Muscle of back (tissue), 11 donors: Measurements from ENCODE around the gene NLRP6. TPM values are rescaled to one million over a fixed set of nuclear protein-coding genes. Genes with fewer than 3 reads are reported as not detected.
"Not testable (repeated sequence)": the region's sequence is repeated elsewhere in the genome, so short reads cannot be mapped to it uniquely, and the experiment has no call there.

Experiments used
- DNase-seq, 3 donors: peaks; one replicate each; pipeline versions ENCODE4 v3.0.0 to v3.0.0-alpha.2; 2013
- polyA plus RNA-seq, 10 donors: library from polyadenylated mRNA; unstranded; fragments of 120-200 nt; gene quantifications; one replicate each; pipeline ENCODE4 v1.2.1, GENCODE V29; 2013; ENCODE audit not compliant: insufficient read length in 10 of 10

NLRP6 gene
- polyA plus RNA-seq, 10 donors = 0.04 to 0.15 (median 0.05) TPM; not detected in 7

DNA sequence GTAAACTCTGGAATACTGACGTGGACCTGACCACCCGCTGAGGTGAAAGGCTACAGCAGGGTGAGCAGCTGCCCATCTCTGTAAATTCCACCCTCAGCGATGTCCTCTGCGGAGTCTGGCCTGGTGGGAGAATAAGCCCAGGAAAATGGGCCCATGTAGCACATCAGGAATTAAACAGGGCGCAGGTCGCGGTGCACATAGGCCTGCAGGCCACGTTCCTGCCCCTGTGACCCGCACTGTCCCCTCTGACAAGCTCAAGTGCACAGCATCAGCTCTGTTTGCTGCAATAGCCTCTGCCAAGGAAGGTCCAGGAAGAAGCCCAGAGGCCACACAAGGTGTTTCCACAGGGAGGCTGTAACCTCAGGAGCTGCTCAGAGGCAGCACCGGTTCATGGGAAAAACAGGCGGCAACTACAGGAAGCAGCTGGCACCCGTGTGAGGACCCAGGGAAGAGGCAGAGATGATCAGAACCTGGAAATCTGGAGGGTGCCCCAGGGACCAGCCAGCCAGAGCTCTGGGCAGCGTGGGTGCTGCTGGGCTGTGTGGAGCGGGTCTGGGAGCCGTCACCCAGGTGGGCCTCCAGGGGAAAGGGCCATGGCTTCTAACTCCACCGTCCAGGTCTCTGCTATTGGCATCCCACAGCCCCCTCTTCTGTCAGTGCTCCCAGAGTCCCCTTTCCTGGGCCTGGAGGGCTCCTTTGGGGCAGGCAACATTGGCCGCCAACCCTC is 28.6 kb downstream of the NLRP6 start:
- no peak for DNase-seq

DNA sequence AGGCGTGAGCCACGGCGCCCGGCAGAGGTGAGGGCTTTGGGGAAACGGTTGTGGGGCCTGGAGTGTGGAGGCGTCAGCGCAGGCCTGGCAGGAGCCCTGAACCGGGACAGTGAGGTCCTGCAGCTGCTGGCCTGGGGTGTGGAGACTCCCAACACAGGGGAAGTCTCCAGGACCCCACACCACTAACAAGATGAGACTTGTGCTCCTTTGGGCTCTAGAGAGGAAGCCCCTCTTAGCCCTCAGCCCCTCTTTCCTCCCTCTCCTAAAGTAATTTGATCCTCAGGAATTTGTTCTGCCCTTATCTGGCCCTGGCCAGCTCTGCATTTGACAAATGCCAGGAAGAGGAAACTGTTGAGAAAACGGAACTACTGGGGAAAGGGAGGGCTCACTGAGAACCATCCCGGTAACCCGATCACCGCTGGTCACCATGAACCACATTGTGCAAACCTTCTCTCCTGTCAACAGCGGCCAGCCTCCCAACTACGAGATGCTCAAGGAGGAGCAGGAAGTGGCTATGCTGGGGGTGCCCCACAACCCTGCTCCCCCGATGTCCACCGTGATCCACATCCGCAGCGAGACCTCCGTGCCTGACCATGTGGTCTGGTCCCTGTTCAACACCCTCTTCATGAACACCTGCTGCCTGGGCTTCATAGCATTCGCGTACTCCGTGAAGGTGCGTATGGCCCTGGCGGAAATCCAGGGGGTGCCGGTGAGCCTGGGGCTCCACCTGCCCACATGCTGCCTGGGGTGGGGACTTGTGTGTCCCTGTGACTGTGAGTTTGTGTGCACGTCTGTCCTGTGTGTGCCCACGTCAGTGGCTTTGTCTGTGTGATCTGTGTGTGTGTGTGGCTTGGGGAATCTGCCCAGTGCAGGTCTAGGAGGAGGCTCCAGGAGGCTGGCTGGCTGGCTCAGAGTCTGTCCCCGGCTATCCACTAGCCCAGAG is 29.8 kb downstream of the NLRP6 start, which contains the start of gene IFITM2:
TSS of gene IFITM2 (plus strand) at position 51 of the 943 bp plus-strand sequence. CDS start at position 428, 377 bp downstream.
- DNase-seq = peak; percentile 78 to 83 (median 81)

DNA sequence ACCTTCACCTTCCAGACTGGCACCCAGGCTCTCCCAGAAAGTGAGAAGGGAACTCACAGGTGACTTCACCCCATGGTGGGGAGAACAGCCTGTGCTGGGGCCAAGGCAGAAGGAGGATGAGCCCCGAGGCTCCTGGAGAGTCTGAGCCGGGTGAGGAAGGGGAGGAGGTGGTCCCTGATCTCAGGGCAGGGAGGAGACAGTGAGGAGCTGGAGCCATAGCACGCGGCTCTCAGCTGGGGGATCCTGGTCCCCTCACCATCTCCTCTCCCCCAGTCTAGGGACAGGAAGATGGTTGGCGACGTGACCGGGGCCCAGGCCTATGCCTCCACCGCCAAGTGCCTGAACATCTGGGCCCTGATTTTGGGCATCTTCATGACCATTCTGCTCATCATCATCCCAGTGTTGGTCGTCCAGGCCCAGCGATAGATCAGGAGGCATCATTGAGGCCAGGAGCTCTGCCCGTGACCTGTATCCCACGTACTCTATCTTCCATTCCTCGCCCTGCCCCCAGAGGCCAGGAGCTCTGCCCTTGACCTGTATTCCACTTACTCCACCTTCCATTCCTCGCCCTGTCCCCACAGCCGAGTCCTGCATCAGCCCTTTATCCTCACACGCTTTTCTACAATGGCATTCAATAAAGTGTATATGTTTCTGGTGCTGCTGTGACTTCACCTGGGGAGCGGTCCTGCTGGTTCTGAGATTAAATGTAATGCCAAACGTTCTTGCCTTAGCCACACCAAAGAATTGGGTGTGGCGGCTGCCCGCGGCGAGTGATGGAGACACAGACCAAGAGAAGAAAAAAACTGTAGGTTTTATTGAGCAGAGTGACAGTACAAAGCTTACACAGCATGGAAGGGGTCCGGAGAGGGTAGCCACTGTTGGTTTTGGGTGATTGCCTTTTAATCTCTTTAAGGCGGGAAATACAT is 30.8 kb downstream of the NLRP6 start:
- not testable (repeated sequence) for DNase-seq

DNA sequence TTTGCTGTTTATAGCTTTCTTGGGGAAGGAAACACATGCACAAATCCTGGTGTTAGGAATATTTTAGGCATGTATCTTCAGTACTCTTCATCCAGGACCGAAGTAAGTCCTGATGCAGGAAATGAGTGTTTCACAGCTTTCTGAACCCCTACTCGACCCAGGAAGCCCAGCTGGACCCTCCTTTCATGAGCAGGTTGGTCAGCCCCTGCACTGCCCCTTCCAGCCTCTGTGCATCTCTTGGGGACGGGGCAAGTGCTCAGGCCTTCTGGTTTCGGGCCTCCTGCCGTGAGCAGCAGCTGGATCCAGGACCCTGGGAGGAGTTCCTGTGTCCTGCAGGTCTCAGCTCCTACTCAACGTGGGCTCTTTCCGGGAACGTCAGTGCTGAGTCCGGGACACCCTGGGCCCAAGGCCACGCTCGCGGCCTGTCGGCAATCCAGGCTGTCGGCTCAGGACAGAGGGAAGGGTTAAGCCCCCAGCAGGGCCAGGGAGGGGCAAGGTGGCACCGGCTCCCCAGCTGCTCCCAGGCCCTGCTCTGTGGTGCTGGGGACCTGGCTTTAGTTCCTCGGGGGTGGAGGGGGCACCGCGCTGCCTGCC is 31.9 kb downstream of the NLRP6 start:
- DNase-seq = not testable (repeated sequence)

DNA sequence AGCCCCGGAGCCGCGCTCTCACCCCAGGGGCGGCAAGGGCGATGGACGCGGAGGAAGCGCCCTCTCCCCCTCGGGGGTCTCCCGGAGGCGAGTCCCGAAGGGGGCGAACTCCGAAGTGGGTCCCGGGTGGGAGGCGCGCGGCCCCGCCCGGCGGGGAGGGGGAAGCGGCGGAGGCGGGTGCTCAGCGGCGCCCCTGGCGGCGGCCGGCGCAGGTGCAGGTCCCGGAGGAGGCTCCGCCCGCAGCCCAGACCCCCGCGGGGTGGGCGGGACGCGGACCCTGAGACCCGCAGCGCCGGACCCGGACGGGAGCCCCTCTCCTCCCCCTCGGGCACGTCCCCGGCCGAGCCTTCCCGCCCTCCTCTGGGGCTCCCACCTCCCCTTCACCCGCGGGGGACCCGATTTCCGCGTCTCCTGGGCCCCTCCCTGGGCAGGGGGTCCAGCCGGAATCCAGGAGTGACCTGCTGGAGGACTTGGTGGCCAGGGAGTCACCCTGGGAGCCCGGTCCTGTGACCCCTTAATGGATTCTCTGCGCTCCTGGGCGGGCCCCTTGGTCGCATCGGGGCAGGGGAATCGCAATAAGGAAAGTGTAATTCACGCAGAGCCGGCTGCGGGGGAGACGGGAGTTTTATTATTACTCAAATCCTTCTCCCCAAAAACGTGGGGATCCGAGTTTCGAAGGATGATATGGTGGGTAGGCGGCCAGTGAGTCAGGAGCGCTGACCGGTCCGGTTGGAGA is 33.0 kb downstream of the NLRP6 start:
- DNase-seq = not testable (repeated sequence)

DNA sequence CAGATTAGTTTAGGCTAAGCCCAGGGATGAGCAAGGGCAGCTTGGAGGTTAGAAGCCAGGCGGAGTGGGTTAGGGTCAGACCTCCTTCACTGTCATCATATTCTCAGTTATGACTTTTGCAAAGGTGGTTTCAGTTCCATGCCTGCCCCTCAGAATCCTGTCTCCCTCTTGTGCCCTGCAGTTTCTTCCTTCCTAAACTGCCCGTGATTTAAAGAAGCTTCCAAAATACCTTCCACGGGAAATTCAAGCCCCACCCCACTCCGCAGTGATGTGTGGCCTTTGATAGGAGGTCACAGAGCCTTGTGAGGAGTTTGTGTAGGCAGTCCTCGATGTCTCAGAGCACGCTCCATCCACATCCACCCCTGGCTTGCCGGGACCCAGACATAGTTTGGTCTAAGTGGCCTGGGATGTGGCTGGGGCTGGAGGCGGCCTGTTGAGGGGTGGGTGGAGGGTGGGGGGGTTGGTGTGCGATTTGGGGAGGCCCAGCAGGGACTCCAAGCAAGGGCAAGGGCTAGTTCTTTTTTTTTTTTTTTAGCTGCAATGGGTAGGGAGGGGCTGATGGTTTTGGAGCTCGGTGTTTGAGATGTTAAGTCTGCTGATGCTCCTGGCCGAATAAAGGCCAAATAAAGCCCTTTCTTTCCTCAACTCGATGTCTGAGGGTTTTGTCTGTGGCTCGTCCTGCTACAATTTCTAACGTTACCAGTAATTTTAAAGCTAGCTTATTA is 34.0 kb downstream of the NLRP6 start:
- DNase-seq = no peak

DNA sequence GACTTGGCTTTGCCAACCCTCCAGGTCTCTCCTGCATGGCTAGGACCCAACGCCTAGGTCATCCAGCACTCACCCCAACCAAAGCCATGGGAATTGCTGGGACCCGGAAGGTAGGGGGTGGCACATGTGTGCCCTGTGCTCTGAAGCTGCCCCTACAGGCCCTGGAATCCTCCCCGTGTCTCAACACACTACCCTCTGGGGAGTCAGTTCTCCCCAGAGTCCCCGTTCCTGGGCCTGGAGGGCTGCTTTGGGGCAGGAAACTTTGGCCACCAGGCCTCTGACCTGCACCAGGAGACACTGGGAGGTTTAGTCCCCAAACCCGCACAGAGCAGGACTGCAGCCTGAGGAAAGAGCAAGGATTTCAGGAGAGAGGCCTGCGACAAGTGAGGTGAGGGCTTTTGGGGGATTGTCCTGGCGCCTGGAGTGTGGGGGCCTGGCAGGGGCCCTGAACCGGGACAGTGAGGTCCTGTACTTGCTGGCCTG is 35.1 kb downstream of the NLRP6 start:
- no peak for DNase-seq

DNA sequence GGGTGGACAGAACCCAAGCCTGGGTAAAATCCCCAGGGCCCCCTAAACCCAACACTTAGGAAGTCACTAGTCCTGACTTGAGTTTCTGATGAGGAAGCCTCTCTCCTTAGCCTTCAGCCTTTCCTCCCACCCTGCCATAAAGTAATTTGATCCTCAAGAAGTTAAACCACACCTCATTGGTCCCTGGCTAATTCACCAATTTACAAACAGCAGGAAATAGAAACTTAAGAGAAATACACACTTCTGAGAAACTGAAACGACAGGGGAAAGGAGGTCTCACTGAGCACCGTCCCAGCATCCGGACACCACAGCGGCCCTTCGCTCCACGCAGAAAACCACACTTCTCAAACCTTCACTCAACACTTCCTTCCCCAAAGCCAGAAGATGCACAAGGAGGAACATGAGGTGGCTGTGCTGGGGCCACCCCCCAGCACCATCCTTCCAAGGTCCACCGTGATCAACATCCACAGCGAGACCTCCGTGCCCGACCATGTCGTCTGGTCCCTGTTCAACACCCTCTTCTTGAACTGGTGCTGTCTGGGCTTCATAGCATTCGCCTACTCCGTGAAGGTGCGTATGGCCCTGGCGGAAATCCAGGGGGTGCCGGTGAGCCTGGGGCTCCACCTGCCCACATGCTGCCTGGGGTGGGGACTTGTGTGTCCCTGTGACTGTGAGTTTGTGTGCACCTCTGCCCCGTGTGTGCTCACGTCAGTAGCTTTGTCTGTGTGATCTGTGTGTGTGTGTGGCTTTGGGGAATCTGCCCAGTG is 35.8 kb downstream of the NLRP6 start, which contains the start of gene IFITM1:
TSS of gene IFITM1 (plus strand) at position 254 of the 767 bp plus-strand sequence. CDS start at position 385, 131 bp downstream.
- peak; percentile 63 to 80 (median 63) for DNase-seq

DNA sequence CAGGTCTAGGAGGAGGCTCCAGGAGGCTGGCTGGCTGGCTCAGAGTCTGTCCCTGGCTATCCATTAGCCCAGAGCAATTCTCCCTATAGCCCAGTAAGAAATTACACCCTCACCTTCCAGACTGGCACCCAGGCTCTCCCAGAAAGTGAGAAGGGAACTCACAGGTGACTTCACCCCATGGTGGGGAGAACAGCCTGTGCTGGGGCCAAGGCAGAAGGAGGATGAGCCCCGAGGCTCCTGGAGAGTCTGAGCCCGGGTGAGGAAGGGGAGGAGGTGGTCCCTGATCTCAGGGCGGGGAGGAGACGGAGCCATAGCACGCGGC is 36.3 kb downstream of the NLRP6 start:
- not testable (repeated sequence) for DNase-seq

DNA sequence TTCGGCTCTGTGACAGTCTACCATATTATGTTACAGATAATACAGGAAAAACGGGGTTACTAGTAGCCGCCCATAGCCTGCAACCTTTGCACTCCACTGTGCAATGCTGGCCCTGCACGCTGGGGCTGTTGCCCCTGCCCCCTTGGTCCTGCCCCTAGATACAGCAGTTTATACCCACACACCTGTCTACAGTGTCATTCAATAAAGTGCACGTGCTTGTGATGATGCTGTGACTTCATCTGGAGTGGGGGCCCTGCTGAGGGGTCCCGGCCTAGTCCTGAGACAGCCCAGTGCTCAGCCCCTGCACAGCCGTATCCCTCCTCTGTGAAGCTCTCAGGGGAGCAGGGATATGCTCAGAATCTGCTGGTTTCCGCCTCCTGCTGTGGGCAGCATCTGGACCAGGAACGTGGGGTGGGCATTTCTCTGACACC is 36.9 kb downstream of the NLRP6 start:
- no peak for DNase-seq

DNA sequence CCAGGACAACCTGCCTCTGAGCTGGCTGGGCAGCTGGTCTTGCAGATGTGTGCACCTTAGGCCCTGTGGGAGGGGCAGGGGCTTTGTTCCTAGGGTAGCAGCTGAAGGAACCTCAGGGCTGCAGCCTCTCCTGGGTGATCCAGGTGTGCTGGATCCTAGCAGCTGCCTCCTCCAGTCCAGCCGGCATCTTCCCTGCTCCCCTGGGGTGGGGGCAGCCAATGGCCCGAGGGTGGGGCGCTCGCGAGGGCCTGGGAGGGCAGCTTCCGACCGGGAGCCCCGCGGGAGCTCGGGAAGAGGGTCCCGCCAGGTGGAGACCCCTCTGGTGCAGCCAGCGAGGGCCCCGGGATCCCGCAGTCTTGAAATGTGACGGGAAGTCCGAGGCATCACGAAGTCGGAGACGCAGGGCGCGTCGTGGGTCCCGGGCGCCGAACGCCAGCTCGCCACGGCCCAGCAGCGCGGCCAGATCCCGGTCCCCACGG is 37.3 kb downstream of the NLRP6 start:
- DNase-seq = no peak

DNA sequence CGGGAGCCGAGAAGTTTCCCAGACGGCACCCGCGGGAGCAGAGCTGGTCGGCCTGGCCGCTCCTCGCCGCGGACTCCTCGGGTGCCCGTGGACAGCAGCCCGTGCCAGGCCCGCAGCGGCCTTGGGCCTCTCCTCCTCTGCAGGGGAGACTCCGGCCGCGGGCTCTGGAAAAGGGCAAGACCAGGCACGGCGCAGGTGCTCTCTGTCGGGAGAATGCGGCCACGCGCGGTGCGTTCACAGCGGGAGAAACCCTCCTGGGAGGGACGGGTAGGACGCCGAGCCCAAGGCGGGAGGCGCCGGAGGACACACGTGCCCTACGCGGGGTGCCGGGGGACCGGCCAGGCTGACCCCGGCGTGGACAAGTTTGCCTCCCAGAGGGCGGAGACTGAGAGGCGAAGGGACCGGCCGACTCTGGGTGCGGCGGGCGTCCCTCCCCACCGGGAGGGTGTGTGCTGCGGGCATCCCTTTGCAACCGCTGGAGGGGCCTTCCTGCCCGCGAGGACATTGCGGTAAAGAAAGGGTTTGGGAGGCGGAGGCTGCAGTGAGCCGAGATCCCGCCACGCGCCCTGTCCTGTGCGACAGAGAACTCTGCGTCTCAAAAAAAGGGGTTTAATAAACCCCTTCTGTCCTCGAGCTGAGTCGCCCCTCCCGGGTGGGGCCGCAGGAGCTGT is 38.0 kb downstream of the NLRP6 start:
- no peak for DNase-seq

DNA sequence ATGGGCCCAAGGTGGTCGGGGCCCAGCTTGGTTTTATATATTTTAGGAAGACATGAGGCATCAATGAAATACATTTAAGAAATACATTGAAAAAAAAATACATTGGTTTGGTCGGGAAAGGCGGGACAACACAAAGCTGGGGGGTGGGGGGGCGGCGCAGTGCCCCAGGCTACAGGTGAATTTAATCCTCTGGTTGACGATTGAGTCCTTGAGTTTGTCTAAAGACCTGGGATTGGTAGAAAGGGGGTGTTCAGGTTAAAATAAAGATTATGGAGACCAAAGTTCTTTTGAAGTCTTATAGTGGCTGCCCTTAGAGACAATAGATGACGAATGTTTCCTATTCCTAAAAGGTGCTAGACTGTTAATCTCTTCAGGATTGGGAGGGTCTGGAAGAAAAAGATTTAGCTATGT is 38.7 kb downstream of the NLRP6 start:
- no peak for DNase-seq

DNA sequence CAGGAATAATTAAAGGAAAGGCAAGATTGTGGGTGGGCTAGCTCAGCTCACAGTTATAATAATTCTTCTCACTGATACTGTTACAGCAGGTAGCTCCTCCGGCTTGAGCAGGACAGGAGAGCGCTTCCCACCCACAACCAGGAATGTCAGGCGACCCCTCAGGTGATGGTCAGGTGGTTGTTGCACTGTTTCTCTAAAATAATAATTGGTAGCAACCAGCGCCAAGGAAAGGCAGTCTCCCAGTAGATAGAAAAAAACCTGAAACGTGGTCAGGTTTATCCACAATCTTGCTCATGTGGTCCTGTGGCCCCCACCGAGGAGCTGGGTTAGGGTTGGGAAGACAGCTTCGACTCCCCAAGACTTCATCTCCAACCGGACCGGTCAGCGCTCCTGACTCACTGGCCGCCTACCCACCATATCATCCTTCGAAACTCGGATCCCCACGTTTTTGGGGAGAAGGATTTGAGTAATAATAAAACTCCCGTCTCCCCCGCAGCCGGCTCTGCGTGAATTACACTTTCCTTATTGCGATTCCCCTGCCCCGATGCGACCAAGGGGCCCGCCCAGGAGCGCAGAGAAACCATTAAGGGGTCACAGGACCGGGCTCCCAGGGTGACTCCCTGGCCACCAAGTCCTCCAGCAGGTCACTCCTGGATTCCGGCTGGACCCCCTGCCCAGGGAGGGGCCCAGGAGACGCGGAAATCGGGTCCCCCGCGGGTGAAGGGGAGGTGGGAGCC is 39.6 kb downstream of the NLRP6 start:
- DNase-seq = not testable (repeated sequence)

DNA sequence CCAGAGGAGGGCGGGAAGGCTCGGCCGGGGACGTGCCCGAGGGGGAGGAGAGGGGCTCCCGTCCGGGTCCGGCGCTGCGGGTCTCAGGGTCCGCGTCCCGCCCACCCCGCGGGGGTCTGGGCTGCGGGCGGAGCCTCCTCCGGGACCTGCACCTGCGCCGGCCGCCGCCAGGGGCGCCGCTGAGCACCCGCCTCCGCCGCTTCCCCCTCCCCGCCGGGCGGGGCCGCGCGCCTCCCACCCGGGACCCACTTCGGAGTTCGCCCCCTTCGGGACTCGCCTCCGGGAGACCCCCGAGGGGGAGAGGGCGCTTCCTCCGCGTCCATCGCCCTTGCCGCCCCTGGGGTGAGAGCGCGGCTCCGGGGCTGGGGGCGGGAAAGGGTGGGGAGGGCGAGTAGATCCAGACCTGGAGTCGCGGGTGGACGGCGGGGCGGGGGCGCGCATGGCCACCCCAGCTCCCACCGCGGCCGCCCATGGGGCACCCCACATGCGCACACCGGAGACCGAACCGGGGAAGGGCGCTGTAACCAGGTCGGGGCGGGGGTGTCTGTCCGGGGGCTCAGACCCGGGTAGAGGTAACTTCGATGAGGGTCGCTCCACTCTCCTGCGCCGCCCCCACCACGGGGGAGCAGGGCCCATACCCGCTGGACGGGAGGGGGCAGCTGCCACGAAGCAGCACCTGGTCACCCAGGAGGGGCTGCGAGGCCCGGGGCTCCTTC is 40.4 kb downstream of the NLRP6 start:
- DNase-seq = not testable (repeated sequence)

DNA sequence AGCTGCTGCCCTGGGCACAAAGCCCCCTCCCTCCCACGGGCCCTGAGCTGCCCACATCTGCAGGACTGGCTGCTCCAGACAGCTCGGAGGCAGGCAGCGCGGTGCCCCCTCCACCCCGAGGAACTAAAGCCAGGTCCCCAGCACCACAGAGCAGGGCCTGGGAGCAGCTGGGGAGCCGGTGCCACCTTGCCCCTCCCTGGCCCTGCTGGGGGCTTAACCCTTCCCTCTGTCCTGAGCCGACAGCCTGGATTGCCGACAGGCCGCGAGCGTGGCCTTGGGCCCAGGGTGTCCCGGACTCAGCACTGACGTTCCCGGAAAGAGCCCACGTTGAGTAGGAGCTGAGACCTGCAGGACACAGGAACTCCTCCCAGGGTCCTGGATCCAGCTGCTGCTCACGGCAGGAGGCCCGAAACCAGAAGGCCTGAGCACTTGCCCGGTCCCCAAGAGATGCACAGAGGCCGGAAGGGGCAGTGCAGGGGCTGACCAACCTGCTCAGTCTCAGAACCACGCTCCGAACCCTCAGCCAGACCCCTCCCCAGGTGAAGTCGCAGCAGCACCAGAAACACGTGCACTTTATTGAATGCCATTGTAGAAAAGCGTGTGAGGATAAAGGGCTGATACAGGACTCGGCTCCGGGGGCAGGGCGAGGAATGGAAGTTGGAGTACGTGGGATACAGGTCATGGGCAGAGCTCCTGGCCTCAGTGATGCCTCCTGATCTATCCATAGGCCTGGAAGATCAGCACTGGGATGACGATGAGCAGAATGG is 41.1 kb downstream of the NLRP6 start:
- peak in 1 of 3 donors; percentile 58 for DNase-seq
